Neuronal stem cell (in vitro differentiated cells): Measurements from ENCODE around the gene PRKAB2.
"Not testable (repeated sequence)": the region's sequence is repeated elsewhere in the genome, so short reads cannot be mapped to it uniquely, and the experiment has no call there.

Experiments used
- DNase-seq: peaks from one replicate; pipeline ENCODE4 v3.0.0-alpha.2; 2013; ENCODE audit warnings: low spot score
- H2AFZ ChIP-seq: one replicate; pipeline ENCODE4 v1.6.1; 2013; ENCODE audit warnings: mild to moderate bottlenecking, low read length, inconsistent platforms
- H2AK5ac ChIP-seq: 2 replicates; pipeline ENCODE4 v1.6.1; 2013; ENCODE audit warnings: low read depth, mild to moderate bottlenecking, inconsistent platforms, low read length, moderate library complexity, mixed read lengths
- H2BK120ac ChIP-seq: 2 replicates; pipeline ENCODE4 v1.6.1; 2013; ENCODE audit warnings: low read depth, mild to moderate bottlenecking, inconsistent platforms, low read length, moderate library complexity, mixed read lengths
- H2BK12ac ChIP-seq: one replicate; pipeline ENCODE4 v1.6.1; 2013; ENCODE audit warnings: low read length, inconsistent platforms
- H2BK15ac ChIP-seq: 2 replicates; pipeline ENCODE4 v1.6.1; 2013; ENCODE audit warnings: mild to moderate bottlenecking, low read length, inconsistent platforms, mixed read lengths
- H2BK5ac ChIP-seq: one replicate; pipeline ENCODE4 v1.6.1; 2013; ENCODE audit warnings: inconsistent platforms, mild to moderate bottlenecking, low read length, moderate library complexity
- H3K14ac ChIP-seq: one replicate; pipeline ENCODE4 v1.6.1; 2013; ENCODE audit warnings: low read length, inconsistent platforms
- H3K18ac ChIP-seq: 2 replicates; pipeline ENCODE4 v1.6.1; 2013; ENCODE audit warnings: low read length, inconsistent platforms
- H3K23ac ChIP-seq: 2 replicates; pipeline ENCODE4 v1.6.1; 2013; ENCODE audit warnings: low read depth, mild to moderate bottlenecking, mixed read lengths, low read length, inconsistent platforms; ENCODE audit not compliant: poor library complexity
- H3K27ac ChIP-seq: replicated peaks from 3 replicates; pipeline ENCODE4 v1.5.1; 2013; ENCODE audit warnings: low read length, inconsistent platforms
- H3K27me3 ChIP-seq, 3 experiments: 2 replicates each; pipeline ENCODE4 v1.6.1; 2013; ENCODE audit warnings: low read length in 3 of 3, mild to moderate bottlenecking in 2 of 3, inconsistent platforms in 1 of 3, low read depth in 1 of 3, mixed read lengths in 1 of 3, moderate library complexity in 1 of 3; ENCODE audit not compliant: control insufficient read depth in 3 of 3, insufficient read depth in 3 of 3
- H3K36me3 ChIP-seq, 2 donors: replicated peaks in 1 of 2; 2 replicates each; pipeline ENCODE4 v1.6.1; 2013; ENCODE audit warnings: low read length in 2 of 2; ENCODE audit not compliant: control insufficient read depth in 2 of 2, insufficient read depth in 2 of 2
- H3K4ac ChIP-seq: 2 replicates; pipeline ENCODE4 v1.6.1; 2013; ENCODE audit warnings: inconsistent platforms, mild to moderate bottlenecking, low read length, moderate library complexity
- H3K4me1 ChIP-seq, 2 donors: 1 replicate in 1 of 2; 2 replicates in 1 of 2; pipeline ENCODE4 v1.6.1; 2013; ENCODE audit warnings: low read length in 2 of 2, low read depth in 1 of 2; ENCODE audit not compliant: control insufficient read depth in 2 of 2, insufficient read depth in 1 of 2
- H3K4me2 ChIP-seq: one replicate; pipeline ENCODE4 v1.6.1; 2013; ENCODE audit warnings: mild to moderate bottlenecking, low read length, inconsistent platforms; ENCODE audit not compliant: insufficient read depth, poor library complexity, severe bottlenecking
- H3K4me3 ChIP-seq, 2 donors: 2 replicates each; pipeline ENCODE4 v1.5.1; 2013; ENCODE audit warnings: low read length in 2 of 2, mild to moderate bottlenecking in 2 of 2, inconsistent platforms in 1 of 2, moderate library complexity in 1 of 2
- H3K79me1 ChIP-seq: one replicate; pipeline ENCODE4 v1.6.1; 2013; ENCODE audit warnings: low read depth, mild to moderate bottlenecking, inconsistent platforms, low read length, moderate library complexity
- H3K9ac ChIP-seq: one replicate; pipeline ENCODE4 v1.6.1; 2013; ENCODE audit warnings: mild to moderate bottlenecking, low read depth, low read length, inconsistent platforms; ENCODE audit not compliant: poor library complexity
- H3K9me3 ChIP-seq, 2 donors: replicated peaks in 1 of 2; 2 replicates each; pipeline versions ENCODE3 to v1.6.1; 2013; ENCODE audit warnings: low read length in 2 of 2, mild to moderate bottlenecking in 2 of 2, inconsistent platforms in 1 of 2, low read depth in 1 of 2, mixed read lengths in 1 of 2, moderate library complexity in 1 of 2; ENCODE audit not compliant: control insufficient read depth in 2 of 2, insufficient read depth in 1 of 2
- H4K8ac ChIP-seq: one replicate; pipeline ENCODE4 v1.6.1; 2013; ENCODE audit warnings: low read depth, mild to moderate bottlenecking, inconsistent platforms, low read length, moderate library complexity
- H4K91ac ChIP-seq: one replicate; pipeline ENCODE4 v1.6.1; 2013; ENCODE audit warnings: low read length, low read depth, mild to moderate bottlenecking, inconsistent platforms; ENCODE audit not compliant: poor library complexity
- WGBS, 2 donors: extraction: QIAGEN DNeasy Blood & Tissue Kit; methylation state at CpG; one replicate each; pipeline ENCODE4 v1.1.7; 2013; ENCODE audit warnings: missing lambda C conversion rate in 2 of 2, mixed read lengths in 1 of 2; ENCODE audit not compliant: insufficient read length in 2 of 2, insufficient replicate concordance in 1 of 2; ENCODE audit errors: extremely low coverage in 2 of 2; 5-methylcytosine and 5-hydroxymethylcytosine counted together

PRKAB2 gene

GRCh38 chr1:147114353-147114752 lies 57.9 kb downstream of the PRKAB2 start:
- peaks cover 0 to 12% (median 0%) of the 10 kb centered on the region in 3 experiments for H3K27me3 ChIP-seq
- not testable (repeated sequence) for H3K4me3 ChIP-seq, H3K4me1 ChIP-seq, H3K79me1 ChIP-seq, H2BK5ac ChIP-seq, H3K36me3 ChIP-seq, H2BK120ac ChIP-seq, H3K9me3 ChIP-seq, H2AFZ ChIP-seq, DNase-seq, H2AK5ac ChIP-seq, H3K23ac ChIP-seq, H2BK12ac ChIP-seq, H4K91ac ChIP-seq, H3K27ac ChIP-seq, H4K8ac ChIP-seq, H3K4ac ChIP-seq, H2BK15ac ChIP-seq, H3K14ac ChIP-seq, H3K4me2 ChIP-seq, H3K9ac ChIP-seq, H3K18ac ChIP-seq
- no CpG with 5 or more reads among the region's 1 CpG for WGBS, 2 donors

- H3K27me3 ChIP-seq, result peaks cover 0 to 15% (median 0%) of the 10 kb centered on the region in 3 experiments
- no peak overlapping the region for H3K4ac ChIP-seq
- H3K23ac ChIP-seq, result no peak overlapping the region
- H2AK5ac ChIP-seq, result no peak overlapping the region
- H4K8ac ChIP-seq, result no peak overlapping the region
- H2BK15ac ChIP-seq, result no peak overlapping the region
- no peak overlapping the region for H3K4me2 ChIP-seq
- no peak overlapping the region for H3K18ac ChIP-seq
- H3K27ac ChIP-seq, result no peak overlapping the region
- no peaks in the 10 kb centered on the region for H3K36me3 ChIP-seq
- no peak overlapping the region for H3K14ac ChIP-seq
- no peaks in the 10 kb centered on the region for H3K9me3 ChIP-seq
- H3K4me3 ChIP-seq, result no peak overlapping the region
- WGBS, 2 donors, result no CpG with 5 or more reads among the region's 7 CpGs
- no peak overlapping the region for H2BK5ac ChIP-seq
- no peaks in the 10 kb centered on the region for H3K79me1 ChIP-seq
- H2BK120ac ChIP-seq, result no peak overlapping the region
- H2BK12ac ChIP-seq, result no peak overlapping the region
- H2AFZ ChIP-seq, result no peak overlapping the region
- H3K4me1 ChIP-seq, result no peaks in the 10 kb centered on the region
- H4K91ac ChIP-seq, result no peak overlapping the region
- no peak for DNase-seq
- H3K9ac ChIP-seq, result no peak overlapping the region
These were observed 60.7 kb downstream of the PRKAB2 start for GRCh38 chr1:147111381-147112130.

GRCh38 chr1:147110872-147111271 lies 61.4 kb downstream of the PRKAB2 start:
- Histone ChIP-seq H2BK12ac (no peak overlapping the region), H4K8ac (no peak overlapping the region)

GRCh38 chr1:147110434-147110833 lies 61.8 kb downstream of the PRKAB2 start:
- Histone ChIP-seq H3K18ac (no peak overlapping the region), H3K27me3 (peaks cover 0 to 15% (median 0%) of the 10 kb centered on the region in 3 experiments), H3K9me3 (no peaks in the 10 kb centered on the region), H3K14ac (no peak overlapping the region), H3K27ac (no peak overlapping the region), H3K23ac (no peak overlapping the region), H3K4ac (no peak overlapping the region), H2BK120ac (no peak overlapping the region), H4K91ac (no peak overlapping the region), H2BK5ac (no peak overlapping the region), H2AFZ (no peak overlapping the region), H2AK5ac (no peak overlapping the region), H2BK15ac (no peak overlapping the region), H3K4me3 (no peak overlapping the region), H2BK12ac (no peak overlapping the region), H3K4me2 (no peak overlapping the region), H3K36me3 (no peaks in the 10 kb centered on the region), H4K8ac (no peak overlapping the region), H3K79me1 (no peaks in the 10 kb centered on the region), H3K9ac (no peak overlapping the region), H3K4me1 (no peaks in the 10 kb centered on the region)
- no CpG with 5 or more reads among the region's 1 CpG for WGBS, 2 donors
- no peak for DNase-seq

More at GRCh38 chr1:147110872-147111271, 61.4 kb downstream of the PRKAB2 start:
- Histone ChIP-seq H2AFZ (no peak overlapping the region), H3K9me3 (no peaks in the 10 kb centered on the region), H2BK120ac (no peak overlapping the region), H3K36me3 (no peaks in the 10 kb centered on the region), H4K91ac (no peak overlapping the region), H3K4me2 (no peak overlapping the region), H3K4me3 (no peak overlapping the region), H3K18ac (no peak overlapping the region), H2AK5ac (no peak overlapping the region), H3K27me3 (peaks cover 0 to 15% (median 0%) of the 10 kb centered on the region in 3 experiments), H3K4ac (no peak overlapping the region), H3K9ac (no peak overlapping the region), H3K23ac (no peak overlapping the region), H3K79me1 (no peaks in the 10 kb centered on the region), H3K27ac (no peak overlapping the region), H3K4me1 (no peaks in the 10 kb centered on the region), H2BK15ac (no peak overlapping the region), H3K14ac (no peak overlapping the region), H2BK5ac (no peak overlapping the region)
- WGBS, 2 donors, result no CpG with 5 or more reads among the region's 1 CpG
- no peak for DNase-seq
